Measurements from ENCODE around the gene EMC7.
"Not testable (repeated sequence)": the region's sequence is repeated elsewhere in the genome, so short reads cannot be mapped to it uniquely, and the experiment has no call there.

Gene EMC7

GRCh38 chr15:34126522-34126921 lies 24.9 kb upstream of the EMC7 start:
- Histone ChIP-seq H3K79me1 (ENCODE audit: low read length) (no peaks in the 10 kb centered on the region), H3K56ac (ENCODE audit: low read length) (no peak overlapping the region), H3K4me1 (ENCODE audit: control insufficient read depth, low read depth, low read length) (no peaks in the 10 kb centered on the region), H3K27ac (ENCODE audit: low read depth, low read length) (no peak overlapping the region), H4K8ac (ENCODE audit: low read depth, low read length) (no peak overlapping the region), H3K18ac (ENCODE audit: low read length) (no peak overlapping the region), H3K27me3 (ENCODE audit: insufficient read depth, low read length, poor library complexity) (no peaks in the 10 kb centered on the region), H3K4me2 (ENCODE audit: low read length) (no peak overlapping the region), H3K79me2 (ENCODE audit: control insufficient read depth, insufficient read depth, low read length) (no peaks in the 10 kb centered on the region), H3K36me3 (ENCODE audit: control insufficient read depth, insufficient read depth, low read length) (no peaks in the 10 kb centered on the region), H3K4ac (ENCODE audit: low read depth, low read length) (no peak overlapping the region), H4K5ac (ENCODE audit: low read length) (no peak overlapping the region), H2BK120ac (ENCODE audit: low read depth, low read length) (no peak overlapping the region), H3K9ac (ENCODE audit: low read length) (no peak overlapping the region), H2BK15ac (replicated peaks; ENCODE audit: low read depth) (no peak overlapping the region), H2BK5ac (ENCODE audit: low read length) (no peak overlapping the region), H3K23ac (ENCODE audit: low read length) (no peak overlapping the region), H2AK5ac (ENCODE audit: low read length) (no peak overlapping the region), H3K4me3 (ENCODE audit: low read length) (no peak overlapping the region)
- DNase-seq: no peak

GRCh38 chr15:34125945-34126344 lies 24.3 kb upstream of the EMC7 start:
- Histone ChIP-seq H3K4ac (ENCODE audit: low read depth, low read length) (no peak overlapping the region), H3K4me3 (ENCODE audit: low read length) (no peak overlapping the region), H2BK120ac (ENCODE audit: low read depth, low read length) (no peak overlapping the region), H3K56ac (ENCODE audit: low read length) (no peak overlapping the region), H3K27ac (ENCODE audit: low read depth, low read length) (no peak overlapping the region), H3K9ac (ENCODE audit: low read length) (no peak overlapping the region), H3K4me2 (ENCODE audit: low read length) (no peak overlapping the region), H2BK15ac (replicated peaks; ENCODE audit: low read depth) (no peak overlapping the region), H3K27me3 (ENCODE audit: insufficient read depth, low read length, poor library complexity) (no peaks in the 10 kb centered on the region), H4K5ac (ENCODE audit: low read length) (no peak overlapping the region), H3K79me2 (ENCODE audit: control insufficient read depth, insufficient read depth, low read length) (no peaks in the 10 kb centered on the region), H2BK5ac (ENCODE audit: low read length) (no peak overlapping the region), H2AK5ac (ENCODE audit: low read length) (no peak overlapping the region), H3K23ac (ENCODE audit: low read length) (no peak overlapping the region), H3K18ac (ENCODE audit: low read length) (no peak overlapping the region), H3K79me1 (ENCODE audit: low read length) (no peaks in the 10 kb centered on the region), H3K36me3 (ENCODE audit: control insufficient read depth, insufficient read depth, low read length) (no peaks in the 10 kb centered on the region), H4K8ac (ENCODE audit: low read depth, low read length) (no peak overlapping the region), H3K4me1 (ENCODE audit: control insufficient read depth, low read depth, low read length) (no peaks in the 10 kb centered on the region)
- DNase-seq: no peak
- WGBS (ENCODE audit: extremely low coverage, insufficient coverage, low lambda C conversion rate): no CpG with 5 or more reads among the region's 1 CpG

- no peak overlapping the region for H3K9ac ChIP-seq (ENCODE audit: low read length)
- no peak overlapping the region for H2BK120ac ChIP-seq (ENCODE audit: low read depth, low read length)
- no peak overlapping the region for H3K4me2 ChIP-seq (ENCODE audit: low read length)
- no peak overlapping the region for H3K4ac ChIP-seq (ENCODE audit: low read depth, low read length)
- no peak overlapping the region for H3K27ac ChIP-seq (ENCODE audit: low read depth, low read length)
- no peak overlapping the region for H3K56ac ChIP-seq (ENCODE audit: low read length)
- no peak overlapping the region for H4K8ac ChIP-seq (ENCODE audit: low read depth, low read length)
- no peaks in the 10 kb centered on the region for H3K79me2 ChIP-seq (ENCODE audit: control insufficient read depth, insufficient read depth, low read length)
- no peaks in the 10 kb centered on the region for H3K27me3 ChIP-seq (ENCODE audit: insufficient read depth, low read length, poor library complexity)
- no peaks in the 10 kb centered on the region for H3K4me1 ChIP-seq (ENCODE audit: control insufficient read depth, low read depth, low read length)
- no peak overlapping the region for H2AK5ac ChIP-seq (ENCODE audit: low read length)
- no peak overlapping the region for H2BK15ac ChIP-seq (replicated peaks; ENCODE audit: low read depth)
- WGBS (ENCODE audit: extremely low coverage, insufficient coverage, low lambda C conversion rate): no CpG with 5 or more reads among the region's 4 CpGs
- H2BK5ac ChIP-seq (ENCODE audit: low read length): no peak overlapping the region
- no peak overlapping the region for H3K4me3 ChIP-seq (ENCODE audit: low read length)
- no peak overlapping the region for H3K18ac ChIP-seq (ENCODE audit: low read length)
- no peaks in the 10 kb centered on the region for H3K79me1 ChIP-seq (ENCODE audit: low read length)
- H3K23ac ChIP-seq (ENCODE audit: low read length): no peak overlapping the region
- no peaks in the 10 kb centered on the region for H3K36me3 ChIP-seq (ENCODE audit: control insufficient read depth, insufficient read depth, low read length)
- DNase-seq: no peak
- H4K5ac ChIP-seq (ENCODE audit: low read length): no peak overlapping the region
Observed at GRCh38 chr15:34124651-34125050, 23.0 kb upstream of the EMC7 start.

- Histone ChIP-seq H3K4me1 (ENCODE audit: control insufficient read depth, low read depth, low read length) (no peaks in the 10 kb centered on the region), H3K4me2 (ENCODE audit: low read length) (no peak overlapping the region), H3K23ac (ENCODE audit: low read length) (no peak overlapping the region), H2AK5ac (ENCODE audit: low read length) (no peak overlapping the region), H3K36me3 (ENCODE audit: control insufficient read depth, insufficient read depth, low read length) (no peaks in the 10 kb centered on the region), H2BK15ac (replicated peaks; ENCODE audit: low read depth) (no peak overlapping the region), H2BK120ac (ENCODE audit: low read depth, low read length) (no peak overlapping the region), H3K18ac (ENCODE audit: low read length) (no peak overlapping the region), H3K4ac (ENCODE audit: low read depth, low read length) (no peak overlapping the region), H4K8ac (ENCODE audit: low read depth, low read length) (no peak overlapping the region), H3K4me3 (ENCODE audit: low read length) (no peak overlapping the region), H3K56ac (ENCODE audit: low read length) (no peak overlapping the region), H3K27ac (ENCODE audit: low read depth, low read length) (no peak overlapping the region), H3K9ac (ENCODE audit: low read length) (no peak overlapping the region), H3K79me1 (ENCODE audit: low read length) (no peaks in the 10 kb centered on the region), H4K5ac (ENCODE audit: low read length) (no peak overlapping the region), H3K79me2 (ENCODE audit: control insufficient read depth, insufficient read depth, low read length) (no peaks in the 10 kb centered on the region), H2BK5ac (ENCODE audit: low read length) (no peak overlapping the region), H3K27me3 (ENCODE audit: insufficient read depth, low read length, poor library complexity) (no peaks in the 10 kb centered on the region)
- DNase-seq: no peak
- WGBS (ENCODE audit: extremely low coverage, insufficient coverage, low lambda C conversion rate): no CpG with 5 or more reads among the region's 6 CpGs
Observed at GRCh38 chr15:34122771-34123183, 21.1 kb upstream of the EMC7 start.

GRCh38 chr15:34121786-34122185 lies 20.1 kb upstream of the EMC7 start:
- H3K9ac ChIP-seq (ENCODE audit: low read length); H3K27ac ChIP-seq (ENCODE audit: low read depth, low read length); H2AK5ac ChIP-seq (ENCODE audit: low read length); H3K4ac ChIP-seq (ENCODE audit: low read depth, low read length); H3K27me3 ChIP-seq (ENCODE audit: insufficient read depth, low read length, poor library complexity); H3K36me3 ChIP-seq (ENCODE audit: control insufficient read depth, insufficient read depth, low read length); H3K4me3 ChIP-seq (ENCODE audit: low read length); H3K79me2 ChIP-seq (ENCODE audit: control insufficient read depth, insufficient read depth, low read length); H3K79me1 ChIP-seq (ENCODE audit: low read length); H4K5ac ChIP-seq (ENCODE audit: low read length); H3K23ac ChIP-seq (ENCODE audit: low read length); H2BK15ac ChIP-seq (replicated peaks; ENCODE audit: low read depth); H4K8ac ChIP-seq (ENCODE audit: low read depth, low read length); H3K4me2 ChIP-seq (ENCODE audit: low read length); H3K18ac ChIP-seq (ENCODE audit: low read length); DNase-seq; H3K56ac ChIP-seq (ENCODE audit: low read length); H2BK120ac ChIP-seq (ENCODE audit: low read depth, low read length); H3K4me1 ChIP-seq (ENCODE audit: control insufficient read depth, low read depth, low read length); H2BK5ac ChIP-seq (ENCODE audit: low read length): not testable (repeated sequence)
- no CpG with 5 or more reads among the region's 12 CpGs for WGBS (ENCODE audit: extremely low coverage, insufficient coverage, low lambda C conversion rate)

GRCh38 chr15:34120420-34120819 lies 18.8 kb upstream of the EMC7 start:
- H3K4me1 ChIP-seq (ENCODE audit: control insufficient read depth, low read depth, low read length); H4K8ac ChIP-seq (ENCODE audit: low read depth, low read length); H2BK5ac ChIP-seq (ENCODE audit: low read length); H2BK15ac ChIP-seq (replicated peaks; ENCODE audit: low read depth); H3K27ac ChIP-seq (ENCODE audit: low read depth, low read length); H3K27me3 ChIP-seq (ENCODE audit: insufficient read depth, low read length, poor library complexity); H4K5ac ChIP-seq (ENCODE audit: low read length); H3K36me3 ChIP-seq (ENCODE audit: control insufficient read depth, insufficient read depth, low read length); H3K79me1 ChIP-seq (ENCODE audit: low read length); H3K23ac ChIP-seq (ENCODE audit: low read length); H3K4me3 ChIP-seq (ENCODE audit: low read length); H3K9ac ChIP-seq (ENCODE audit: low read length); H3K79me2 ChIP-seq (ENCODE audit: control insufficient read depth, insufficient read depth, low read length); H2BK120ac ChIP-seq (ENCODE audit: low read depth, low read length); DNase-seq; H3K56ac ChIP-seq (ENCODE audit: low read length); H3K18ac ChIP-seq (ENCODE audit: low read length); H3K4me2 ChIP-seq (ENCODE audit: low read length); H3K4ac ChIP-seq (ENCODE audit: low read depth, low read length); H2AK5ac ChIP-seq (ENCODE audit: low read length): not testable (repeated sequence)
- whole genome bisulfite sequencing (ENCODE audit: extremely low coverage, insufficient coverage, low lambda C conversion rate): no CpG with 5 or more reads among the region's 2 CpGs

Measured in mesendoderm (in vitro differentiated cells).